ENCODE measurements around the gene ZBTB26. TPM values are rescaled to one million over a fixed set of nuclear protein-coding genes. Genes with fewer than 3 reads are reported as not detected.
"Not testable (repeated sequence)": the region's sequence is repeated elsewhere in the genome, so short reads cannot be mapped to it uniquely, and the experiment has no call there.

ZBTB26 gene
- total and polyA plus RNA-seq, 8 donors: 1.5 to 5.3 (median 3.1) TPM

- 80 to 94% methylated on average over 3 of the region's 3 CpGs for WGBS, 2 donors
- Histone ChIP-seq H3K36me3 (no peaks in the 10 kb centered on the region), H3K27me3 (no peaks in the 10 kb centered on the region), H3K9me3 (no peaks in the 10 kb centered on the region), H3K4me3 (no peak overlapping the region), H3K4me1 (no peaks in the 10 kb centered on the region), H3K27ac (no peak overlapping the region)
- DNase-seq (no peak), FAIRE-seq (no peak), ATAC-seq (no peak)
- intact Hi-C loops (cut with DNase I): no loop called here
- no peak for TF ChIP-seq CTCF (IDR thresholded peaks at IDR 0.05)
Observed at GRCh38 chr9:122923947-122924346, 7.4 kb downstream of the ZBTB26 start.

- H3K27ac ChIP-seq: no peak overlapping the region
- no peaks in the 10 kb centered on the region for H3K4me1 ChIP-seq
- no peak for TF ChIP-seq CTCF (IDR thresholded peaks at IDR 0.05)
- FAIRE-seq: no peak
- H3K4me3 ChIP-seq: no peak overlapping the region
- DNase-seq: no peak
- H3K9me3 ChIP-seq: no peaks in the 10 kb centered on the region
- WGBS, 2 donors: 91 to 93% methylated on average over 8 of the region's 8 CpGs
- no peaks in the 10 kb centered on the region for H3K27me3 ChIP-seq
- no peaks in the 10 kb centered on the region for H3K36me3 ChIP-seq
- ATAC-seq: no peak
- intact Hi-C loops (cut with DNase I): no loop called here
Observed at GRCh38 chr9:122922713-122923112, 8.6 kb downstream of the ZBTB26 start.

- ATAC-seq (no peak), FAIRE-seq (no peak), DNase-seq (no peak)
- intact Hi-C loops (cut with DNase I): no loop called here
- Histone ChIP-seq H3K4me3 (no peak overlapping the region), H3K9me3 (no peaks in the 10 kb centered on the region), H3K27ac (no peak overlapping the region), H3K36me3 (no peaks in the 10 kb centered on the region), H3K4me1 (no peaks in the 10 kb centered on the region), H3K27me3 (no peaks in the 10 kb centered on the region)
- no peak for TF ChIP-seq CTCF (IDR thresholded peaks at IDR 0.05)
- WGBS, 2 donors: 74 to 76% methylated on average over 2 of the region's 2 CpGs
Observed at GRCh38 chr9:122918310-122918709, 13.0 kb downstream of the ZBTB26 start.

- H3K27me3 ChIP-seq: no peaks in the 10 kb centered on the region
- DNase-seq (peak; percentile 48 to 79 (median 67)), ATAC-seq (peak; percentile 99 to 100 (median 99)), FAIRE-seq (no peak)
- 0 to 1% methylated on average over 35 of the region's 35 CpGs for WGBS, 2 donors
- peak within 1 kb of the TSS; percentile 16 to 63 (median 56) for H3K4me3 ChIP-seq
- TF ChIP-seq CTCF (IDR thresholded peaks at IDR 0.05): no peak
- H3K9me3 ChIP-seq: no peaks in the 10 kb centered on the region
- peak within 1 kb of the TSS in 3 of 4 donors; percentile 18 to 70 (median 53) for H3K27ac ChIP-seq
- H3K4me1 ChIP-seq: peaks cover 0 to 8% (median 5%) of the 10 kb centered on the region in 3 donors
- intact Hi-C loops (cut with DNase I): no loop called here
- H3K36me3 ChIP-seq: peaks cover 0 to 8% (median 5%) of the 10 kb centered on the region in 3 donors
Observed at GRCh38 chr9:122912964-122913673, 18.2 kb downstream of the ZBTB26 start, which contains the start of gene ZBTB6. TSS of gene ZBTB6 (minus strand) at chr9:122913323. CDS start at chr9:122912072, 1,251 bp downstream.

GRCh38 chr9:122912671-122912963 lies 18.7 kb downstream of the ZBTB26 start:
- H3K4me3 ChIP-seq: peak overlapping the region; percentile 16 to 63 (median 56)
- peaks cover 0 to 8% (median 5%) of the 10 kb centered on the region in 3 donors for H3K36me3 ChIP-seq
- WGBS, 2 donors: 1 to 2% methylated on average over 9 of the region's 9 CpGs
- no peaks in the 10 kb centered on the region for H3K27me3 ChIP-seq
- intact Hi-C loops (cut with DNase I): no loop called here
- H3K9me3 ChIP-seq: no peaks in the 10 kb centered on the region
- ATAC-seq (no peak), DNase-seq (no peak), FAIRE-seq (no peak)
- TF ChIP-seq CTCF (IDR thresholded peaks at IDR 0.05): no peak
- H3K27ac ChIP-seq: peak overlapping the region in 3 of 4 donors; percentile 18 to 70 (median 53)
- H3K4me1 ChIP-seq: peaks cover 0 to 8% (median 5%) of the 10 kb centered on the region in 3 donors

- H3K4me3 ChIP-seq; FAIRE-seq; DNase-seq; H3K27ac ChIP-seq; H3K9me3 ChIP-seq; ATAC-seq; H3K36me3 ChIP-seq; intact Hi-C loops (cut with DNase I); H3K27me3 ChIP-seq: not testable (repeated sequence)
- H3K4me1 ChIP-seq: peaks cover 8 to 15% (median 12%) of the 10 kb centered on the region in 3 donors
- 93 to 95% methylated on average over 16 of the region's 16 CpGs for WGBS, 2 donors
Observed at GRCh38 chr9:122906122-122906521, 25.2 kb downstream of the ZBTB26 start.
